ENCODE measurements around the gene NME1.

Gene NME1

GRCh38 chr17:51191895-51192294 is 38.5 kb downstream of the NME1 start:
- no peaks in the 10 kb centered on the region for H3K79me2 ChIP-seq (ENCODE audit: control insufficient read depth, insufficient read depth, low read length, unreplicated experiment)
- H3K4me1 ChIP-seq (ENCODE audit: control insufficient read depth, insufficient read depth, low read length, unreplicated experiment), result no peaks in the 10 kb centered on the region
- H2AFZ ChIP-seq (ENCODE audit: low read length, unreplicated experiment), result no peak overlapping the region
- H3K27me3 ChIP-seq (ENCODE audit: insufficient read depth, low read length), result no peaks in the 10 kb centered on the region
- H3K27ac ChIP-seq (ENCODE audit: low read depth, low read length), result no peak overlapping the region
- H3K36me3 ChIP-seq (ENCODE audit: insufficient read depth, low read length), result peaks cover 16% of the 10 kb centered on the region
- no peak overlapping the region for H3K4me3 ChIP-seq (ENCODE audit: low read depth, low read length)

GRCh38 chr17:51197754-51198153 is 44.4 kb downstream of the NME1 start:
- Histone ChIP-seq H3K27ac (ENCODE audit: low read depth, low read length) (no peak overlapping the region), H3K79me2 (ENCODE audit: control insufficient read depth, insufficient read depth, low read length, unreplicated experiment) (no peaks in the 10 kb centered on the region), H3K36me3 (ENCODE audit: insufficient read depth, low read length) (peaks cover 14% of the 10 kb centered on the region), H3K27me3 (ENCODE audit: insufficient read depth, low read length) (no peaks in the 10 kb centered on the region), H2AFZ (ENCODE audit: low read length, unreplicated experiment) (no peak overlapping the region), H3K4me3 (ENCODE audit: low read depth, low read length) (no peak overlapping the region), H3K4me1 (ENCODE audit: control insufficient read depth, insufficient read depth, low read length, unreplicated experiment) (no peaks in the 10 kb centered on the region)

- Histone ChIP-seq H3K36me3 (ENCODE audit: insufficient read depth, low read length) (peaks cover 16% of the 10 kb centered on the region), H3K4me3 (ENCODE audit: low read depth, low read length) (no peak overlapping the region), H3K4me1 (ENCODE audit: control insufficient read depth, insufficient read depth, low read length, unreplicated experiment) (no peaks in the 10 kb centered on the region), H2AFZ (ENCODE audit: low read length, unreplicated experiment) (no peak overlapping the region), H3K27me3 (ENCODE audit: insufficient read depth, low read length) (no peaks in the 10 kb centered on the region), H3K79me2 (ENCODE audit: control insufficient read depth, insufficient read depth, low read length, unreplicated experiment) (no peaks in the 10 kb centered on the region), H3K27ac (ENCODE audit: low read depth, low read length) (no peak overlapping the region)
These were observed 46.9 kb downstream of the NME1 start for GRCh38 chr17:51200295-51200694.

- Histone ChIP-seq H3K4me1 (ENCODE audit: control insufficient read depth, insufficient read depth, low read length, unreplicated experiment) (no peaks in the 10 kb centered on the region), H3K36me3 (ENCODE audit: insufficient read depth, low read length) (peaks cover 17% of the 10 kb centered on the region), H3K79me2 (ENCODE audit: control insufficient read depth, insufficient read depth, low read length, unreplicated experiment) (no peaks in the 10 kb centered on the region), H2AFZ (ENCODE audit: low read length, unreplicated experiment) (no peak overlapping the region), H3K27me3 (ENCODE audit: insufficient read depth, low read length) (no peaks in the 10 kb centered on the region), H3K4me3 (ENCODE audit: low read depth, low read length) (no peak overlapping the region), H3K27ac (ENCODE audit: low read depth, low read length) (no peak overlapping the region)
These were observed 47.5 kb downstream of the NME1 start for GRCh38 chr17:51200846-51201245.

- no peak overlapping the region for H2AFZ ChIP-seq (ENCODE audit: low read length, unreplicated experiment)
- H3K27me3 ChIP-seq (ENCODE audit: insufficient read depth, low read length), result no peaks in the 10 kb centered on the region
- H3K36me3 ChIP-seq (ENCODE audit: insufficient read depth, low read length), result peaks cover 37% of the 10 kb centered on the region
- H3K79me2 ChIP-seq (ENCODE audit: control insufficient read depth, insufficient read depth, low read length, unreplicated experiment), result no peaks in the 10 kb centered on the region
- no peaks in the 10 kb centered on the region for H3K4me1 ChIP-seq (ENCODE audit: control insufficient read depth, insufficient read depth, low read length, unreplicated experiment)
- no peak overlapping the region for H3K27ac ChIP-seq (ENCODE audit: low read depth, low read length)
- no peak overlapping the region for H3K4me3 ChIP-seq (ENCODE audit: low read depth, low read length)
These were observed 50.5 kb downstream of the NME1 start for GRCh38 chr17:51203838-51204237.
